Smooth muscle cell (in vitro differentiated cells): ENCODE data around the gene TPPP. TPM values are rescaled to one million over a fixed set of nuclear protein-coding genes. Genes with fewer than 3 reads are reported as not detected.
"Not testable (repeated sequence)": the region's sequence is repeated elsewhere in the genome, so short reads cannot be mapped to it uniquely, and the experiment has no call there.

Source experiments
- DNase-seq: peaks from one replicate; lab custom pipeline; 2025; ENCODE audit not compliant: unreplicated experiment; lab: John Stamatoyannopoulos, UW
- H2AFZ ChIP-seq: fragments of 200-600 bp; sonication (generic); 2 replicates; pipeline ENCODE4 v1.6.0; 2016; ENCODE audit warnings: antibody characterized with exemption, low read depth, mild to moderate bottlenecking
- H3F3A ChIP-seq: fragments of 200-600 bp; sonication (generic); 2 replicates; pipeline ENCODE4 v1.6.0; 2017; ENCODE audit warnings: antibody characterized with exemption, low read depth
- H3K27ac ChIP-seq: fragments of 200-600 bp; sonication (generic); 2 replicates; pipeline ENCODE4 v1.5.1; 2016; ENCODE audit warnings: low read depth, mild to moderate bottlenecking
- H3K27me3 ChIP-seq: fragments of 200-600 bp; sonication (generic); 2 replicates; pipeline ENCODE4 v1.6.1; 2016; ENCODE audit warnings: low read depth, mild to moderate bottlenecking
- H3K36me3 ChIP-seq: fragments of 200-600 bp; sonication (generic); 2 replicates; pipeline ENCODE4 v1.5.1; 2016; ENCODE audit warnings: low read depth
- H3K4me1 ChIP-seq: fragments of 200-600 bp; sonication (generic); 2 replicates; pipeline ENCODE4 v1.5.1; 2016; ENCODE audit warnings: low read depth
- H3K4me2 ChIP-seq: fragments of 200-600 bp; sonication (generic); 2 replicates; pipeline ENCODE4 v1.6.0; 2016; ENCODE audit warnings: mild to moderate bottlenecking
- H3K4me3 ChIP-seq: fragments of 200-600 bp; sonication (generic); 2 replicates; pipeline ENCODE4 v1.5.1; 2016; ENCODE audit warnings: mild to moderate bottlenecking
- H3K79me2 ChIP-seq: fragments of 200-600 bp; sonication (generic); 2 replicates; pipeline ENCODE4 v1.6.0; 2016; ENCODE audit warnings: low read depth, mild to moderate bottlenecking
- H3K9ac ChIP-seq: fragments of 200-600 bp; sonication (generic); 2 replicates; pipeline ENCODE4 v1.6.0; 2016; ENCODE audit warnings: low read depth
- H3K9me3 ChIP-seq: fragments of 200-600 bp; sonication (generic); replicated peaks from 2 replicates; pipeline ENCODE4 v1.5.1; 2016; ENCODE audit warnings: low read depth
- H4K20me1 ChIP-seq: fragments of 200-600 bp; sonication (generic); 2 replicates; pipeline ENCODE4 v1.6.0; 2016; ENCODE audit warnings: low read depth
- WGBS: methylation state at CpG from one replicate; pipeline ENCODE4 v1.1.7; 2016; ENCODE audit warnings: low lambda C conversion rate; 5-methylcytosine and 5-hydroxymethylcytosine counted together
- polyA plus RNA-seq: library from polyadenylated mRNA; unstranded; fragments of >200 nt; fragmentation: Nextera tagmentation; extraction: Ambion mirVana; gene quantifications from 2 replicates; pipeline ENCODE4 v1.2.1, GENCODE V29; 2016
- total RNA-seq: library from RNA; depleted of rRNA; stranded (reverse); fragments of >200 nt; gene quantifications from 2 replicates; pipeline ENCODE4 v1.2.3, GENCODE V29; 2014
- TF ChIP-seq, protein P1 (sequence below): fragments of 200-600 bp; sonication (generic); IDR thresholded peaks from 2 replicates; pipeline ENCODE4 v1.5.1; 2017; ENCODE audit warnings: borderline replicate concordance, mild to moderate bottlenecking, antibody characterized with exemption; ENCODE audit not compliant: insufficient read depth, poor library complexity, severe bottlenecking

The TPPP gene
- total and polyA plus RNA-seq, 2 experiments from 2014 or later: not detected

DNA sequence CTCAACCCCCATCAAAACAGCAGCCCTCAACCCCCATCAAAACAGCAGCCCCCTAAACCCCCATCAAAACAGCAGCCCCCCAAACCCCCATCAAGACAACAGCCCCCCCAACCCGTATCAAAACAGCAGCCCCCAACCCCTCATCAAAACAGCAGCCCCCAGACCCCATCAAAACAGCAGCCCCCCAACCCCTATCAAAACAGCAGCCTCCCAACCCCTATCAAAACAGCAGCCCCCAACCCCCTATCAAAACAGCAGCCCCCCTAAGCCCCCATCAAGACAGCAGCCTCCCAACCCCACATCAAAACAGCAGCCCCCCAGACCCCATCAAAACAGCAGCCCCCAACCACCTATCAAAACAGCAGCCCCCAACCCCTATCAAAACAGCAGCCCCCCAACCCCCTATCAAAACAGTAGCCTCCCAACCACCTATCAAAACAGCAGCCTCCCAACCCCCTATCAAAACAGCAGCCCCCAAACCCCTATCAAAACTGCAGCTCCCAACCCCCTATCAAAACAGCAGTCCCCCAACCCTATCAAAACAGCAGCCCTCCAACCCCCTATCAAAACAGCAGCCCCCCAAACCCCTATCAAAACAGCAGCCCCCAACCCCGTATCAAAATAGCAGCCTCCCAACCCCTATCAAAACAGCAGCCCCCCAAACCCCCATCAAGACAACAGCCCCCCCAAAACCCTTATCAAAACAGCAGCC lies 1.2 kb downstream of the TPPP start:
- no peaks in the 10 kb centered on the region for H3K27me3 ChIP-seq
- H3K9me3 ChIP-seq: no peaks in the 10 kb centered on the region
- H3K79me2 ChIP-seq: no peaks in the 10 kb centered on the region
- no peak for DNase-seq
- H3K27ac ChIP-seq: no peak overlapping the region
- no peak overlapping the region for H3K9ac ChIP-seq
- H3K4me1 ChIP-seq: no peaks in the 10 kb centered on the region
- no peak overlapping the region for H3K4me2 ChIP-seq
- H3K4me3 ChIP-seq: no peak overlapping the region
- no peaks in the 10 kb centered on the region for H4K20me1 ChIP-seq
- H3K36me3 ChIP-seq: no peaks in the 10 kb centered on the region
- H3F3A ChIP-seq: no peaks in the 10 kb centered on the region
- H2AFZ ChIP-seq: no peak overlapping the region
- 71% methylated on average over 1 of the region's 2 CpGs for WGBS
- TF ChIP-seq, protein P1, sequence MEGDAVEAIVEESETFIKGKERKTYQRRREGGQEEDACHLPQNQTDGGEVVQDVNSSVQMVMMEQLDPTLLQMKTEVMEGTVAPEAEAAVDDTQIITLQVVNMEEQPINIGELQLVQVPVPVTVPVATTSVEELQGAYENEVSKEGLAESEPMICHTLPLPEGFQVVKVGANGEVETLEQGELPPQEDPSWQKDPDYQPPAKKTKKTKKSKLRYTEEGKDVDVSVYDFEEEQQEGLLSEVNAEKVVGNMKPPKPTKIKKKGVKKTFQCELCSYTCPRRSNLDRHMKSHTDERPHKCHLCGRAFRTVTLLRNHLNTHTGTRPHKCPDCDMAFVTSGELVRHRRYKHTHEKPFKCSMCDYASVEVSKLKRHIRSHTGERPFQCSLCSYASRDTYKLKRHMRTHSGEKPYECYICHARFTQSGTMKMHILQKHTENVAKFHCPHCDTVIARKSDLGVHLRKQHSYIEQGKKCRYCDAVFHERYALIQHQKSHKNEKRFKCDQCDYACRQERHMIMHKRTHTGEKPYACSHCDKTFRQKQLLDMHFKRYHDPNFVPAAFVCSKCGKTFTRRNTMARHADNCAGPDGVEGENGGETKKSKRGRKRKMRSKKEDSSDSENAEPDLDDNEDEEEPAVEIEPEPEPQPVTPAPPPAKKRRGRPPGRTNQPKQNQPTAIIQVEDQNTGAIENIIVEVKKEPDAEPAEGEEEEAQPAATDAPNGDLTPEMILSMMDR: no peak

DNA sequence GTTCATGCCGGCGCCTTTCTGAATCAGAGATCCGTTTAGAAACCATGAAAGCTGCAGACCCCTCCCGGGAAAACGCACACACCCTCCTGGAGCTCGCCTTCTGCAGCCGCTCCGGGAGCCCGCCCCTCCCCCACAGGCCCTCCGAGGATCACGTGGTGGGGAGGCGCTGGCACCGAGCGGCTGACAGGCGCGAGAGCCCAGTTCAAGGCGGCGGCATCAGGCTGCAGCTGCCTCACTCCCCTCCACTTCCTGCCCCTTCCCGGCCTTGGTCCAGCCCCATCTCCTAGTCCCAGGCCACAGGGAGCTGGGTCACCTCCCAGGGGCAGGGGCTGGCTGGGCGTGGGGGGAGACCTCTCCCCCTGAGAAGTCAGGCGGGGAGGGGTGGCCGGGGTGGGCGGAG lies 2.1 kb downstream of the TPPP start:
- H4K20me1 ChIP-seq, H3K27me3 ChIP-seq, H3F3A ChIP-seq, H3K9me3 ChIP-seq, DNase-seq, H3K9ac ChIP-seq, H3K4me3 ChIP-seq, H3K27ac ChIP-seq, H3K79me2 ChIP-seq, H3K36me3 ChIP-seq, H2AFZ ChIP-seq, H3K4me2 ChIP-seq, H3K4me1 ChIP-seq: not testable (repeated sequence)
- WGBS: 0% methylated on average over 1 of the region's 23 CpGs

DNA sequence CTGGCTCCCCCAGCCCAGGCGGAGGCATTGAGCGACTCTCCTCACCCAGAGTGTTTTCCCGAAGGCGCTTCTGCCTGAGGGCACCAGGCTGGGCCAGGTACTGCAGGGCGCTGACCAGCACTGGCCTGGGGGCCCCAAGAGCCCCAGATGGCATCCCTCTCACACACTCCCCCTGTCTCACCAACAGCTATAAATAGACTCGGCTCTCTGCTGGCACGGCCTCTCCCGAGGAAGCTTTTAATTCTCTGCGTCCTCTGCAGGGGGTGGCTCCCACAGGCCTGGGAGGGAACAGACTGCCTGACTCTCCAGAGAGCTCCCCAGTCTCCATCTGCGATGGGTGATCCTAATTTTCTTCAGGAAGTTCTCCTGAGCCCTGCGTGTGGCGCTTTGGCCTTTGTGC lies 2.9 kb downstream of the TPPP start:
- not testable (repeated sequence) for H3K4me2 ChIP-seq, H3K9me3 ChIP-seq, H3K79me2 ChIP-seq, H3K9ac ChIP-seq, H3K4me3 ChIP-seq, H4K20me1 ChIP-seq, H3F3A ChIP-seq, H3K27me3 ChIP-seq, DNase-seq, H3K36me3 ChIP-seq, H3K27ac ChIP-seq, H2AFZ ChIP-seq, H3K4me1 ChIP-seq
- WGBS: no CpG with 5 or more reads among the region's 12 CpGs

DNA sequence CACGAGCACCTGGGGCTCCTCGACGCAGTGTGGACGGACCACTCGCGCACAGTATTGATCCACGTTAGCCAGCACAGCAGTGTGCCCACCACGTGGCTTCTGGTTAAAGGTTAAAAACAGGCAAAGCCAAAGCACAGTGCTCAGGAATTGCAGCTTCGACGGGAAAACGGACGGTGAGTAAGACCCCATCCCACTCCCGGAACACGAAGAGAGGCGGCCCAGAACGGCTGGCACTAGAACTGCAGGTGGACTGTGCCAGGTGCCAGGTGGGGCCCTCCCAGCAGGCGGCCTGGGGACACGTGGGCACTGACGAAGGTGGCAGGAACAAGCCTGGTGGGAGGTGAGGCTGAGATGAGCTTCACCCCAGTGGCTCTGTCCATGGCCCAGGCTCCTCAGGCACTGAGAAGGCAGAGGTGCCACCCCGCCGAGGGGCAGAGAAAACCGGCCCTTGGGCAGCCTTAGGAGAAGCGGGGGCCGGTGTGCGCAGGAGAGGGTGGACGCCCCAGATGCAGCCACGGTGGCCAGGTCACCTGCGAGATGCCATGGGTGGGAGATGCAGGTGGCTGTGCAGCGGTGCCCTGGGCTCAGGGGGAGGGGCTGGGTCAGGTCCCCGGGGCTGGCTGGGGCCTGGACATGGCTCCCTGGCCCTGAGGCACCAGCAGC lies 4.7 kb downstream of the TPPP start:
- not testable (repeated sequence) for H3K27ac ChIP-seq, H3K36me3 ChIP-seq, DNase-seq, H3K4me1 ChIP-seq, H3K4me3 ChIP-seq, H3K4me2 ChIP-seq, H3K9me3 ChIP-seq, H3K79me2 ChIP-seq, H3F3A ChIP-seq, H2AFZ ChIP-seq, H3K27me3 ChIP-seq, H3K9ac ChIP-seq, H4K20me1 ChIP-seq
- WGBS: 86% methylated on average over 19 of the region's 30 CpGs

DNA sequence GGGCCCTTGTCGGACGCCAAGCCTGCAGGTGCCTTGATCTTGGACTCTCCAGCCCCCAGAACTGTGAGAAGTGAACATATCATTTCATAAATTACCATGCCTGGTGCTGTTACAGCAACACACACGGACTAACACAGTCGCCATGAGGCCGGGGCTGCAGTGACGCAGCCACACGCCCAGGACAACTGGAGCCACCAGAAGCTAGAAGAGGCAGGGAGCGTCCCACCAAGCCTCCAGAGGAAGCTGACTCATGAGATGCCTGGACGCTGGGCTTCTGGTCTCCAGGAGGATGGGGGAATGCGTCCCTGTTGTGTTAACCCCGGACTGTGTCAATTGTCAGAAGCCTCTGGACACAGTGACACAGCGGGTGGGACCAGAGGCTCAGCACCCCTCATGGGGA lies 6.2 kb downstream of the TPPP start:
- H4K20me1 ChIP-seq, DNase-seq, H3F3A ChIP-seq, H3K27ac ChIP-seq, H3K36me3 ChIP-seq, H3K79me2 ChIP-seq, H3K27me3 ChIP-seq, H3K9me3 ChIP-seq, H3K9ac ChIP-seq, H2AFZ ChIP-seq, H3K4me3 ChIP-seq, H3K4me2 ChIP-seq, H3K4me1 ChIP-seq: not testable (repeated sequence)
- 67% methylated on average over 12 of the region's 12 CpGs for WGBS

DNA sequence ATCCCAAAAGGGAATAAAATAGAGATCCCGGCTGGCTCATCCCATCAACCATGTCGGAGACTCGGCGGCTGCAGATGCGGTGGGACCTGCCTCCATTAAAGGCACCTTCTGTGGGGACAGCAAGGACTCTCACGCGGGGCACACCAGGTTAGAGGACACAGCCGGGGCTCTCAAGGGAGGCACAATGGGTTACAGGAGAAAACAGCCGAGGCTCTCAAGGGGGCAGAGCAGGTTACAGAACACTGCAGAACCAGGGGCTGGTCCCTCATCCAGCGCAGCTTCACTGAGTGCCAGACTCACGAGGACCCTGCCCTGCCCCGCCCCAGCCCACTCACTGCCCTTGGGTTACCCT lies 7.0 kb downstream of the TPPP start:
- not testable (repeated sequence) for H3K4me2 ChIP-seq, H3K9ac ChIP-seq, H3K36me3 ChIP-seq, H4K20me1 ChIP-seq, H3K4me1 ChIP-seq, H2AFZ ChIP-seq, DNase-seq, H3K9me3 ChIP-seq, H3K79me2 ChIP-seq, H3K27ac ChIP-seq, H3K4me3 ChIP-seq, H3F3A ChIP-seq, H3K27me3 ChIP-seq
- 92% methylated on average over 12 of the region's 12 CpGs for WGBS
